HL-60 (cell line): ENCODE data around the gene COL6A3.

ENCODE experiments used
- DNase-seq, 2 experiments: peaks; one replicate each; pipeline ENCODE4 v3.0.0-alpha.2; 2010 to 2020; ENCODE audit warnings: low read depth in 1 of 2, low spot score in 1 of 2
- H3K27ac ChIP-seq: fragments of 250-450 bp; sonication (Bioruptor Pico); replicated peaks from 2 replicates; pipeline ENCODE4 v1.5.1; 2020; ENCODE audit warnings: mild to moderate bottlenecking, moderate library complexity
- H3K27me3 ChIP-seq: fragments of 250-450 bp; sonication (Bioruptor Pico); 2 replicates; pipeline ENCODE4 v1.5.1; 2021; ENCODE audit warnings: mild to moderate bottlenecking, moderate library complexity; ENCODE audit not compliant: insufficient read depth, poor library complexity, severe bottlenecking
- H3K4me3 ChIP-seq: replicated peaks from 2 replicates; pipeline ENCODE4 v1.5.1; 2011; ENCODE audit warnings: mild to moderate bottlenecking, control low read depth, low read length; ENCODE audit not compliant: insufficient read depth
- GABPA ChIP-seq: IDR thresholded peaks from 2 replicates; pipeline ENCODE4 v1.6.1; 2012; ENCODE audit warnings: low read depth
- POLR2AphosphoS5 ChIP-seq: IDR thresholded peaks from 2 replicates; pipeline ENCODE4 v1.6.1; 2012; ENCODE audit warnings: low read depth
- SPI1 ChIP-seq: IDR thresholded peaks from 2 replicates; pipeline ENCODE4 v1.6.1; 2012; ENCODE audit warnings: low read depth, mild to moderate bottlenecking, borderline replicate concordance
- TF ChIP-seq, protein P1 (sequence below): IDR thresholded peaks from 2 replicates; pipeline ENCODE4 v1.6.1; 2012; ENCODE audit warnings: low read depth; ENCODE audit not compliant: insufficient replicate concordance
- TF ChIP-seq, protein P2 (sequence below): IDR thresholded peaks from one replicate; pipeline ENCODE4 v1.5.1; 2011; ENCODE audit warnings: low read length, control low read depth, inconsistent platforms; ENCODE audit not compliant: insufficient read depth

Gene COL6A3

DNA sequence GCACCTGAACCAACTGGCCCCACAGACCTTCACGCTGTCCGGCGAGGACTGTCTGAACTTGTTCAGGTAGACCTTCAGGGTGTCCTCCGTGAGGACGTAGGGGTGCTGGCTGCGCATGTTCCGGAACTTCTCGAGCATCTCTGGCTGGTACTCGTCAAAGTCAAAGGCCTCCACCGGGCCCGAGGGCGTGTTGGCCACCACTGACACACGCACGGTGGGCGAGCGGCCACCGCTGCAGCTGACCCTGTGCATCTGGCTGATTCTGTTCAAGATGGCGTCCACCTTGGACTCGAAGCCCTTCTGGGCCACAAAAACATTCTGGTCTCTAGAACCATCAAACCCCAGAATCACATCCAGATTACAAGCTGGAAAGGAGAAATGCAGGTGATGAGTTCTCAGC, 48.3 kb downstream of the COL6A3 start:
- TF ChIP-seq, protein P1, sequence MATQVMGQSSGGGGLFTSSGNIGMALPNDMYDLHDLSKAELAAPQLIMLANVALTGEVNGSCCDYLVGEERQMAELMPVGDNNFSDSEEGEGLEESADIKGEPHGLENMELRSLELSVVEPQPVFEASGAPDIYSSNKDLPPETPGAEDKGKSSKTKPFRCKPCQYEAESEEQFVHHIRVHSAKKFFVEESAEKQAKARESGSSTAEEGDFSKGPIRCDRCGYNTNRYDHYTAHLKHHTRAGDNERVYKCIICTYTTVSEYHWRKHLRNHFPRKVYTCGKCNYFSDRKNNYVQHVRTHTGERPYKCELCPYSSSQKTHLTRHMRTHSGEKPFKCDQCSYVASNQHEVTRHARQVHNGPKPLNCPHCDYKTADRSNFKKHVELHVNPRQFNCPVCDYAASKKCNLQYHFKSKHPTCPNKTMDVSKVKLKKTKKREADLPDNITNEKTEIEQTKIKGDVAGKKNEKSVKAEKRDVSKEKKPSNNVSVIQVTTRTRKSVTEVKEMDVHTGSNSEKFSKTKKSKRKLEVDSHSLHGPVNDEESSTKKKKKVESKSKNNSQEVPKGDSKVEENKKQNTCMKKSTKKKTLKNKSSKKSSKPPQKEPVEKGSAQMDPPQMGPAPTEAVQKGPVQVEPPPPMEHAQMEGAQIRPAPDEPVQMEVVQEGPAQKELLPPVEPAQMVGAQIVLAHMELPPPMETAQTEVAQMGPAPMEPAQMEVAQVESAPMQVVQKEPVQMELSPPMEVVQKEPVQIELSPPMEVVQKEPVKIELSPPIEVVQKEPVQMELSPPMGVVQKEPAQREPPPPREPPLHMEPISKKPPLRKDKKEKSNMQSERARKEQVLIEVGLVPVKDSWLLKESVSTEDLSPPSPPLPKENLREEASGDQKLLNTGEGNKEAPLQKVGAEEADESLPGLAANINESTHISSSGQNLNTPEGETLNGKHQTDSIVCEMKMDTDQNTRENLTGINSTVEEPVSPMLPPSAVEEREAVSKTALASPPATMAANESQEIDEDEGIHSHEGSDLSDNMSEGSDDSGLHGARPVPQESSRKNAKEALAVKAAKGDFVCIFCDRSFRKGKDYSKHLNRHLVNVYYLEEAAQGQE, result no peak
- Histone ChIP-seq H3K4me3 (no peak overlapping the region), H3K27ac (no peak overlapping the region), H3K27me3 (no peaks in the 10 kb centered on the region)
- no peak for DNase-seq

DNA sequence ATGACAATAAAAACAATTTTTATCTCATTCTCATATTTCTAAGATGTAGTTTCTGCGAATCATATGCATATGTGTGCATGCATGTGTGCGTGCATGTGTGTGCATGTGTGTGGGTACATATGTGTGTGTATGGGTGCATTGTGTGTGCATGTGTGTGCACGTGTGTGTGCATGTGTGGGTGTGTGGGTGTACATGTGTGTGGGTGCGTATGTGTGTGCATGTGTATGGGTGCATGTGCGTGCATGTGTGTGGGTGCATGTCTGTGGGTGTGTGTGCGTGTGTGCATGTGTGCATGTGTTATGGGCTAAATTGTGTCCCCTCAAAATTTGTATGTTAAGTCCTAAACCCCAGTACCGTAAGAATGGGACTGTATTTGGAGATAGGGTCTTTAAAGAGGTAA, 49.3 kb downstream of the COL6A3 start:
- TF ChIP-seq GABPA (no peak), POLR2AphosphoS5 (no peak), SPI1 (no peak)
- TF ChIP-seq, protein P1, result no peak
- TF ChIP-seq, protein P2, sequence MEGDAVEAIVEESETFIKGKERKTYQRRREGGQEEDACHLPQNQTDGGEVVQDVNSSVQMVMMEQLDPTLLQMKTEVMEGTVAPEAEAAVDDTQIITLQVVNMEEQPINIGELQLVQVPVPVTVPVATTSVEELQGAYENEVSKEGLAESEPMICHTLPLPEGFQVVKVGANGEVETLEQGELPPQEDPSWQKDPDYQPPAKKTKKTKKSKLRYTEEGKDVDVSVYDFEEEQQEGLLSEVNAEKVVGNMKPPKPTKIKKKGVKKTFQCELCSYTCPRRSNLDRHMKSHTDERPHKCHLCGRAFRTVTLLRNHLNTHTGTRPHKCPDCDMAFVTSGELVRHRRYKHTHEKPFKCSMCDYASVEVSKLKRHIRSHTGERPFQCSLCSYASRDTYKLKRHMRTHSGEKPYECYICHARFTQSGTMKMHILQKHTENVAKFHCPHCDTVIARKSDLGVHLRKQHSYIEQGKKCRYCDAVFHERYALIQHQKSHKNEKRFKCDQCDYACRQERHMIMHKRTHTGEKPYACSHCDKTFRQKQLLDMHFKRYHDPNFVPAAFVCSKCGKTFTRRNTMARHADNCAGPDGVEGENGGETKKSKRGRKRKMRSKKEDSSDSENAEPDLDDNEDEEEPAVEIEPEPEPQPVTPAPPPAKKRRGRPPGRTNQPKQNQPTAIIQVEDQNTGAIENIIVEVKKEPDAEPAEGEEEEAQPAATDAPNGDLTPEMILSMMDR, result no peak
- H3K4me3 ChIP-seq, result no peak overlapping the region
- H3K27ac ChIP-seq, result no peak overlapping the region
- H3K27me3 ChIP-seq, result no peaks in the 10 kb centered on the region
- DNase-seq, result no peak

DNA sequence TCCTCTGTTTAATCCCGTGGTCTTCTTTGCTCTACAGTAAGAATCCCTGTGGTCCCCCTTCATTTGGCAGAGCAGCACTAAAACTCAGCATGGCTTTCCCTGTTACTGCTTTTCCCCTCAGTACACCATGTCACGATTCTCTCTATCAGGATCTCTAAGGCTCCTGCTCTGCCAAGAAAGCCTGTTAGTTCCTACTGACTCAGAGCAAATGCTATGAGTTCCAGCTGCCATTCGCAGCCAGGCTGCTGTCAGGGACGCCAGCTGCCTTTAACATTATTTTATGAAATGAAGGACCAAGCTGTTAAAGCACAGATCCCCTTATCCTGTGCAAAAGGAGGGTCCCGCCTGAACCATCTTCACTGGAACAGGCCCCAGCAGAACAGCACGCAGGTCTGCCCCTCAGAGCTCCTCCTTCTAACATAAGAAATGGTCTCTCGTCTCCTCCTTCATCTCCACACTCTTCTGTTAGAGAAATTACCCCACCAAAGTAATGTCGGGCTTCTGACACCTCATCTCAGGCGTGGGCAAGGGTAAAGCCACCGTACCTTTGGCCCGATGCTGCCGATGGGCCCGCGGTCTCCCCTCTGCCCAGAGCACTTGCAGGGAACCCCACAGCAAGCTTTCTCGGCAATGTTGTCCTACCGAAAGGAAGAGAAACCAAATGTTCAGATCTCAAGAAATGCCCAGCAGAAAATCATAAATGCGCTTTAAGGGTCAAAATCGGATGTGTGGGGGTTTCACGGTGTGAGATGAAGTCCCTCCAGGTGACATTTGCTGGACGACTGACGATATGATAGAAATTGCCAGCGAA, 52.6 kb downstream of the COL6A3 start:
- TF ChIP-seq SPI1, result no peak
- TF ChIP-seq, protein P1, result no peak
- TF ChIP-seq GABPA, result no peak
- TF ChIP-seq, protein P2, result no peak
- no peak for TF ChIP-seq POLR2AphosphoS5
- no peak for DNase-seq
- Histone ChIP-seq H3K27me3 (no peaks in the 10 kb centered on the region), H3K4me3 (no peak overlapping the region), H3K27ac (no peak overlapping the region)
